Measurements from ENCODE around the gene SLC23A2.
"Not testable (repeated sequence)": the region's sequence is repeated elsewhere in the genome, so short reads cannot be mapped to it uniquely, and the experiment has no call there.

SLC23A2 gene

DNA sequence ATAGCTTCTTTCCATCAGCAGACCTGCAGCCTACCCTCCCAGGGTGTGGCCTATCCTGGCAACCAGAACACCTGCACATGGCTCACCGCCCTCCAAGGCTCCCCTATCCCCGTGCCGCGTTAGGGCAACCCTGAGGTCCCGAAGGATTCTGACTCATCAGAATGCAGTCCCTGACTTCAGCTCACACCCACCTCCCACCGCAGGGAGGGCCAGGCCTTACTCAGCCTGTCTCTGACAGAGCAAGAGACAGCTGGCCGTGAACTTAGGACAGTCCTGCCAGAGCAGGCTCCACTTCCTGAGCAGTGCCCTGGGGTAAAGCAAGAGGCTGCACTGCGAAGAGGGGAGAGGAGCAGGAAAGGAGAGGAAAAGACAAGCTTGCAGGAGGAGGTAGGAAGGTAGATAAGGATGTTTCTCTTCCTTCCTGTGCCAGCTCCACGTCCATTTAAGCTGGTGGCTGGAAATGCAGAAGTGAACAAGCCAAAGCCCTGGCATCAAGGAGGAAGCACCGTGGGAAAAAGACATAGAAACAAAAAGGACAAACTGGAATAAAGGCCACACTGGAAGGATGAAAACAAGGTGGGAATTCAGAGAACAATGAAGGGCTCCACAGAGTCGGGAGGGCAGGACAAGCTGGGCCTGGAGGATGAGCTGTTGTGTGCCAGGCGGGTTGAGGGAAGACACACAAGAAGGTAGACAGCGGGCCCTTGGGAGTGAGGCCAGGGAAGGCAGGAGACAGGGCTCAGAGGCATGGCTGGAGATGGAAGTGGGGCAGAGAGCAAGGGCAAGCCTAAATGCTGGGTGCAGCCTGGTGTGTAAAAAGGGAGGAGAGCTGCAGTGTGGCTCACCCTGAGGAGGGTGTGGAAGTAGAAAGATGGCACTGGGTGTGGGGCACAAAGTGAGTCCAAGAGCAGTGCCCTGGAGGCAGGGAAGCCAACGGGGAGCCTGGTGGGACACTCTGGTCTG is 102.7 kb downstream of the SLC23A2 start:
- no peak for DNase-seq

DNA sequence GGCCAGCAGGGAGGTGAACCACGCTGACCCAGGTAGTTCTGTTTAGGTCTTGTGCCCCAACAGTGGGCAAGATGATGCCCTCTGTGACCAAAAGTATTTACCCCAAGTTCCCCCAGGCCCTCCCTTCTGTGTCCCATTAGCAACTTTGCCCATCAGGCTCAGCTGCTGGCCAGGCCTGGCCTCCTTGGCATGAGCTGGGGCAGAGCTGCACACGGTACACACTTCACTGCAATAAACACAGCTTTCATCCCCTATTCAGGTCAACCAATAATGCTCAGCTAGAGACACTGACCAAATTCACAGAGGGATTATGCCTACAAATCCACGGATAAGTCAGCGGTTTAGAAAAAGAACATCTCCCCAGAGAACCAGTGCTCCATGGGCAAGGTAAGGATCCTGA is 103.7 kb downstream of the SLC23A2 start:
- DNase-seq: no peak

GRCh38 chr20:4896971-4897497 is 104.3 kb downstream of the SLC23A2 start:
- DNase-seq: no peak

DNA sequence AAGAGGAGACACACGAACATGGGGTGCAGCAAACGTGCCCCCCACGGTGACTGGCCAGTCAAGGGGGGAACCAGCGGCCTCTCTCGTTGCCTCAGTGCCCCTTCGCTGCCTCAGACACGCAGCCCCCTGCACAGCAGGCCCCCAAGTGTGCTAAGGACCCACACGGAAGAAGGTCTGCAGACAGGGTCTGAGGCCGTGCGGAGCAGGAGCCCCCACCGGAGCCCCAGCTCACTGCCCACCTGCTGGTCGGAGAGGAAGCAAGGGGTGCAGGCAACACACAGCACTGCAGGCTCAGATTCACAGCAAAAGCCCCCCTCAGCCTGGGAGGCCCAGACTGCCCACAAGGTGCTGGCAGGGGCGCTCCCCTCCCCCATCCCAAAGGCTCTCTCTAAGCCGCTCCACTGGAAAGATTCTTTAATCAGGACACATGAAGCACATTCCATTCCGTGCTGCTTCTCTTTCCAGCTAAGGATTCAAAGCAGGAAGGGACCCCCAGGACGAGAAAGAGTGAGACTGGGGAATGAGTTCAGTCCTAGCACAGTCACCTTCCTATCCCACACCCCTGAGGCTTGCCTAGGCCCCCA is 105.1 kb downstream of the SLC23A2 start:
- no peak for DNase-seq

DNA sequence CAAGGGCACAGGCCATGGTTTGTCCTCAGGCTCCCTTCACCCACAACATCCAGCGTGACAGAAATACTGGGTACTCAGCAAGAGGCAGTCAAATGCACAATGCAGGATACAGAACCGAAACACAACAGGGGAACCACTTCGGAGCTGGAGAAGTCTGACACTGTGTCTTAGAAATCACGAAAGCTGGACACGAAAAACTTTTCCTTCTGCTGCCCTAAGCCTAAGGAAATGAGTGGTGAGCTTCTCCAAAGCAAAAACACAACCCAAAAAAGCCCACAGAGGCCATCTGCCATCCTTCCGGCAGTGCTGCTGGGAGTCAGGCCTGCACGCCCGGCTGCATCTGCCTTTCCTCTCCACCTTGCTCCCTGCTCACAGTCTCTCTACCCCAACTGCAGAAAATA is 106.3 kb downstream of the SLC23A2 start:
- no peak for DNase-seq

GRCh38 chr20:4894409-4894808 is 106.9 kb downstream of the SLC23A2 start:
- no peak for DNase-seq

DNA sequence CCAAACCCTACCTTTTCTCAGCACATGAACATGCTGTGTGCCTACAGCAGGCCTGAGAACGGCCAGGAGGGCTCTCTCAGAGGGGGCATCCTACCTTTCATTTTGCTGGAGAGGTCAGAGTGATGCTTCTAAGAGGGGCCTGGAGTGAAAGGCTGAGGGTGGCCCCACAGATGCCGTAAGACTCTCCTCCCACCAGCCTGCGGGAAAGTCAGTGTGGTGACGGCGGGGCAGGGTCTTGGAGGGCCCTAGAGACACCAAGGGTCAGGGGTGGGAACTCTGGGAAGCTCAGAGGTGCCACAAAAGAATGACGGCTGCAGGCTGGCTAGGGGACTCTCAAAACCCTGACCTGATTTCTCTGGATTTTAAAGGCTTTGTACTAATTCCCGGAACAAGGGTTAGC is 107.6 kb downstream of the SLC23A2 start:
- no peak for DNase-seq

DNA sequence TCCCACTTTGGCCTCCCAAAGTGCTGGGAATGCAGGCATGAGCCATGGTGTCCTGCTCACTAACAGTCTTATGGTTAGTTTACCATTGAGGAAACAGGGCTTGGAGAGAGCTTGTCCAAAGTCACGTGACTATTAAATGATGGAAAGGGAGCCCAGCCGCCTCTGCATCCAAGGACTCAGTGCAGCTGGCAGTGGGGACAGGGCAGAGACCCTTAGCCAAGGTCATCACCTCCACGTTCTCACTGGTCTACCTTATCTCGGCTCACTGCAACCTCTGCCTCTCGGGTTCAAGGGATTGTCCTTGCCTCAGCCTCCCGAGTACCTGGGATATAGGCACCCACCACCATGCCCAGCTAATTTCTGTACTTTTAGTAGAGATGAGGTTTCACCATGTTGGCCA is 109.3 kb downstream of the SLC23A2 start:
- no peak for DNase-seq

GRCh38 chr20:4891190-4891763 is 110.0 kb downstream of the SLC23A2 start:
- no peak for DNase-seq

GRCh38 chr20:4889446-4889845 is 111.9 kb downstream of the SLC23A2 start:
- DNase-seq: no peak

- no peak for DNase-seq
Observed at GRCh38 chr20:4887586-4887985, 113.7 kb downstream of the SLC23A2 start.

- DNase-seq: no peak
Observed at GRCh38 chr20:4886771-4887527, 114.4 kb downstream of the SLC23A2 start.

DNA sequence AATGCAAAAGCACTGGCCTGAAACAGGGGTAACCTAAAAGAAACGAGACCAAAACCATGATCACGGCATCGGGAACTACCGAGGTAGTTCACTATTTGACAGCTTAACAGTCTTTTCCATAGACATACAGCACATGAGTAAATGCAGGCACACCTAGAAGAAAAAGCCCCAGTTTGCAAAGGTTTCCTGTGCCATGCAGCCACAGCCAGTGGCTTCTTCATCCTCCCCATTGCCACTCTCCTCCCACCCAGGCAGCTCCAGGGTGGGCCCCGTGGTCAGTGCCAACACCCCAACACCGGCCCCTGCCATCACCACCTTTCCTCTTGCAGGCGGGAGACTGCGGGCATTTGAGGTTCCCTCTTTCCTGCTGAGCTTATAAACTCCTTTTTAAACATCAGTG is 115.4 kb downstream of the SLC23A2 start:
- DNase-seq: no peak

DNA sequence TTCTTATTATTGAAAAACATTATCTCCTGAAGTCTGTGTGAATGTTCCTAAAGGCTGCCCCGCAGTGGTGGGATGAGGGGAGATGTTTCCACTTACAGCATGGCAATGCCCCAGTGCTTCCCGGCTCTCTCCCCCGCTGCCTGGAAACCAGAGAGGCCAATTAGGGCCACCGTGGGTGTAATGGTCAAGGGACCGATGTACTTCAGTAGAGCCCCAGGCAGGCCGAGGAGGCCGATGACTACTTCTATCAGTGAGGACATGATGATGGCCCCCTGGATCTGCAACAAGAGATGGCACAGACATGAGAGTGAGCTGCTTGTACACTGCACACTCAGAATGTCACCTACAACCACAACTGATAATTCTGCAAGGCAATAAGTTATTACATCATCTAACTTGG is 117.8 kb downstream of the SLC23A2 start:
- DNase-seq: no peak

- no peak for DNase-seq
Observed at GRCh38 chr20:4883051-4883450, 118.3 kb downstream of the SLC23A2 start.

DNA sequence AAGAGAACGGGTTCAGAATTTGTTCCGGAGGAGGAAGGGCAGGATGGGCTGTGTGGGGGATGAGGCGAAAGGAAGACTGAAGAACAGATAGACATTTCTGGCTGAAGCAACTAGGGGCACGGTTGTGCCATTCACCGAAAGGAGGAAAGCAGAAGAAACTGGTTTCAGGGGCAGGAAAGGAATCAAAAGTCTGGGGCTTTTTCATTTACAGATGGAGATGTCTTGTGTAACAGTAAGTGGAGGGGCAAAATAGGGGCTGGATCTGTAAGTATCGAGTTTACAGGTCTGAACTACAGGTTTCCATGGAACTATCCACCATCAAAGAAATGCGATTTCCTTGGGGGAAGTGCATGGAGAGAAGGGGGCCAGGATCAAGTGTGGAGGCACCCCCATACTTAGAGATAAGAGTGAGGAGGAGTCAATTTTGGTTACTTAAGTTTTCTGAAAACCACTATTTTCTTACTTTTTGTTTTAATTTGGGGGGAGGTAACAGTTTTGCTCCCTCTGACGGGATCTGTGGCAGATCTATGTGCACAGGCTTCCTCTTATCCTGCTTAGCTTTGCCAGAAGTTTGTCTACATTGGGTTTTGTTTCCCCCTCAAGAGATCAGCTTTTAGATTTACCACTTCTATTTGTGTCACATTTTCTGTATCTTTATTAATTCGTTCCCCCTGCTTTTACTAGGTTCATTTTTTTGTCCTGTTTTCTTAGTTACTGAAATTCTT is 120.1 kb downstream of the SLC23A2 start:
- DNase-seq: no peak

- DNase-seq: no peak
Observed at GRCh38 chr20:4880051-4880450, 121.3 kb downstream of the SLC23A2 start.

GRCh38 chr20:4878099-4878498 is 123.2 kb downstream of the SLC23A2 start:
- not testable (repeated sequence) for DNase-seq

DNA sequence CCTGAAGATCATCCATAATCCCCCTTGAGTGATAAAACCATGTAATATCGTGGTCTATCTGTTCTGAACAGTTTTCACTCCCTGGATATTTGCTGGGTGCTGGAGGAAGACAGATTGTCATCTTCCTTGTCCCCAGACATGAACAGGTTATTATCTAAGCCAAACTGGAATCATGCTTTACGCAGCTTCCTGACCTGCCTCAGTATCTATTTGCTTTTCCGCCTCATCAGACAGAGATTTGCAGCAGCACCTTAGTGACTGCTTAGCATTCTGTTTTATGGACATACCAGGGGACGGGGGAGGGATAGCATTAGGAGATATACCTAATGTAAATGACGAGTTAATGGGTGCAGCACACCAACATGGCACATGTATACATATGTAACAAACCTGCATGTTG is 124.6 kb downstream of the SLC23A2 start:
- DNase-seq: no peak

- no peak for DNase-seq
Observed at GRCh38 chr20:4876301-4876700, 125.0 kb downstream of the SLC23A2 start.

GRCh38 chr20:4875578-4876067 is 125.7 kb downstream of the SLC23A2 start:
- DNase-seq: no peak

GRCh38 chr20:4873396-4873795 is 127.9 kb downstream of the SLC23A2 start:
- DNase-seq: no peak
